ACC112 (cell line): Measurements from ENCODE around the gene ACVR1C.
"Not testable (repeated sequence)": the region's sequence is repeated elsewhere in the genome, so short reads cannot be mapped to it uniquely, and the experiment has no call there.

Experiments
- H2AFZ ChIP-seq: fragments of 200-600 bp; sonication (generic); one replicate; pipeline ENCODE4 v1.6.0; 2017; ENCODE audit warnings: antibody characterized with exemption, low read length; ENCODE audit not compliant: unreplicated experiment
- H3K27ac ChIP-seq: fragments of 200-600 bp; sonication (generic); 2 replicates; pipeline ENCODE4 v1.5.1; 2014; ENCODE audit warnings: low read depth, mild to moderate bottlenecking, antibody characterized with exemption, low read length, moderate library complexity
- H3K27me3 ChIP-seq: fragments of 200-600 bp; sonication (generic); 2 replicates; pipeline ENCODE4 v1.6.1; 2014; ENCODE audit warnings: mild to moderate bottlenecking, antibody characterized with exemption, low read length, moderate library complexity, mixed read lengths; ENCODE audit not compliant: insufficient read depth
- H3K36me3 ChIP-seq: fragments of 200-600 bp; sonication (generic); 2 replicates; pipeline ENCODE4 v1.6.1; 2016; ENCODE audit warnings: mild to moderate bottlenecking, antibody characterized with exemption, low read length, moderate library complexity, mixed read lengths; ENCODE audit not compliant: insufficient read depth
- H3K4me1 ChIP-seq: fragments of 200-600 bp; sonication (generic); one replicate; pipeline ENCODE4 v1.6.1; 2016; ENCODE audit warnings: low read length, mixed read lengths; ENCODE audit not compliant: insufficient read depth, unreplicated experiment, control insufficient read depth
- H3K4me3 ChIP-seq: fragments of 200-600 bp; sonication (generic); 2 replicates; pipeline ENCODE4 v1.5.1; 2014; ENCODE audit warnings: mild to moderate bottlenecking, low read depth, low read length
- H3K79me2 ChIP-seq: fragments of 200-600 bp; sonication (generic); one replicate; pipeline ENCODE4 v1.6.0; 2016; ENCODE audit warnings: low read length; ENCODE audit not compliant: control insufficient read depth, unreplicated experiment, insufficient read depth

Gene ACVR1C

GRCh38 chr2:157538064-157538463 lies 90.6 kb downstream of the ACVR1C start:
- Histone ChIP-seq H3K27ac (no peak overlapping the region), H3K4me1 (no peaks in the 10 kb centered on the region), H3K4me3 (no peak overlapping the region), H3K79me2 (no peaks in the 10 kb centered on the region), H2AFZ (no peak overlapping the region), H3K36me3 (no peaks in the 10 kb centered on the region), H3K27me3 (no peaks in the 10 kb centered on the region)

GRCh38 chr2:157536815-157537214 lies 91.8 kb downstream of the ACVR1C start:
- Histone ChIP-seq H2AFZ (no peak overlapping the region), H3K27ac (no peak overlapping the region), H3K36me3 (no peaks in the 10 kb centered on the region), H3K4me3 (no peak overlapping the region), H3K4me1 (no peaks in the 10 kb centered on the region), H3K79me2 (no peaks in the 10 kb centered on the region), H3K27me3 (peaks cover 6% of the 10 kb centered on the region; the same call in 1 of the 2 replicates)

GRCh38 chr2:157528963-157529751 lies 99.5 kb downstream of the ACVR1C start:
- Histone ChIP-seq H3K36me3 (no peaks in the 10 kb centered on the region), H3K4me1 (no peaks in the 10 kb centered on the region), H3K27me3 (peaks cover 18% of the 10 kb centered on the region; the same call in 1 of the 2 replicates), H3K27ac (no peak overlapping the region), H2AFZ (no peak overlapping the region), H3K79me2 (no peaks in the 10 kb centered on the region), H3K4me3 (no peak overlapping the region)

GRCh38 chr2:157526070-157526469 lies 102.6 kb downstream of the ACVR1C start:
- Histone ChIP-seq H3K27me3 (peaks cover 17% of the 10 kb centered on the region; the same call in 1 of the 2 replicates), H2AFZ (no peak overlapping the region), H3K79me2 (no peaks in the 10 kb centered on the region), H3K4me1 (no peaks in the 10 kb centered on the region), H3K36me3 (no peaks in the 10 kb centered on the region), H3K27ac (no peak overlapping the region), H3K4me3 (no peak overlapping the region)

GRCh38 chr2:157523270-157524247 lies 105.1 kb downstream of the ACVR1C start:
- H3K4me1 ChIP-seq: no peaks in the 10 kb centered on the region
- no peak overlapping the region for H2AFZ ChIP-seq
- peaks cover 17% of the 10 kb centered on the region; the same call in 1 of the 2 replicates for H3K27me3 ChIP-seq
- H3K27ac ChIP-seq: no peak overlapping the region
- H3K36me3 ChIP-seq: no peaks in the 10 kb centered on the region
- no peak overlapping the region for H3K4me3 ChIP-seq
- H3K79me2 ChIP-seq: no peaks in the 10 kb centered on the region

- H3K4me3 ChIP-seq, H3K79me2 ChIP-seq, H3K27ac ChIP-seq, H3K36me3 ChIP-seq, H3K27me3 ChIP-seq, H2AFZ ChIP-seq, H3K4me1 ChIP-seq: not testable (repeated sequence)
Measured at GRCh38 chr2:157514966-157515365, 113.7 kb downstream of the ACVR1C start.

GRCh38 chr2:157509744-157510143 lies 118.9 kb downstream of the ACVR1C start:
- Histone ChIP-seq H3K4me3 (no peak overlapping the region), H3K79me2 (no peaks in the 10 kb centered on the region), H3K27ac (no peak overlapping the region), H3K36me3 (no peaks in the 10 kb centered on the region), H3K4me1 (no peaks in the 10 kb centered on the region), H2AFZ (no peak overlapping the region), H3K27me3 (peaks cover 47% of the 10 kb centered on the region)

- Histone ChIP-seq H3K36me3 (no peaks in the 10 kb centered on the region), H2AFZ (no peak overlapping the region), H3K4me1 (no peaks in the 10 kb centered on the region), H3K79me2 (no peaks in the 10 kb centered on the region), H3K27ac (no peak overlapping the region), H3K27me3 (peaks cover 58% of the 10 kb centered on the region), H3K4me3 (no peak overlapping the region)
Measured at GRCh38 chr2:157508676-157509075, 120.0 kb downstream of the ACVR1C start.

GRCh38 chr2:157506586-157506985 lies 122.1 kb downstream of the ACVR1C start:
- H3K4me1 ChIP-seq: no peaks in the 10 kb centered on the region
- no peaks in the 10 kb centered on the region for H3K36me3 ChIP-seq
- no peak overlapping the region for H2AFZ ChIP-seq
- peaks cover 50% of the 10 kb centered on the region for H3K27me3 ChIP-seq
- no peak overlapping the region for H3K4me3 ChIP-seq
- H3K79me2 ChIP-seq: no peaks in the 10 kb centered on the region
- H3K27ac ChIP-seq: no peak overlapping the region

- H3K79me2 ChIP-seq: no peaks in the 10 kb centered on the region
- H3K4me3 ChIP-seq: no peak overlapping the region
- H3K27ac ChIP-seq: no peak overlapping the region
- H3K36me3 ChIP-seq: no peaks in the 10 kb centered on the region
- no peak overlapping the region for H2AFZ ChIP-seq
- peaks cover 50% of the 10 kb centered on the region for H3K27me3 ChIP-seq
- H3K4me1 ChIP-seq: no peaks in the 10 kb centered on the region
Measured at GRCh38 chr2:157504623-157505022, 124.0 kb downstream of the ACVR1C start.
